PC-9 (cell line): ENCODE results near the gene TMEM45A.

Experiments used
- EZH2 ChIP-seq: fragments of 200-600 bp; sonication (generic); IDR thresholded peaks from 2 replicates; pipeline ENCODE4 v1.8.0; 2017; ENCODE audit warnings: antibody characterized with exemption, low read depth
- TF ChIP-seq, protein P1 (sequence below): fragments of 200-600 bp; sonication (generic); conservative IDR thresholded peaks from 2 replicates; pipeline ENCODE4 v1.6.1; 2017; ENCODE audit warnings: mixed run types, antibody characterized with exemption, mild to moderate bottlenecking, moderate library complexity

DNA sequence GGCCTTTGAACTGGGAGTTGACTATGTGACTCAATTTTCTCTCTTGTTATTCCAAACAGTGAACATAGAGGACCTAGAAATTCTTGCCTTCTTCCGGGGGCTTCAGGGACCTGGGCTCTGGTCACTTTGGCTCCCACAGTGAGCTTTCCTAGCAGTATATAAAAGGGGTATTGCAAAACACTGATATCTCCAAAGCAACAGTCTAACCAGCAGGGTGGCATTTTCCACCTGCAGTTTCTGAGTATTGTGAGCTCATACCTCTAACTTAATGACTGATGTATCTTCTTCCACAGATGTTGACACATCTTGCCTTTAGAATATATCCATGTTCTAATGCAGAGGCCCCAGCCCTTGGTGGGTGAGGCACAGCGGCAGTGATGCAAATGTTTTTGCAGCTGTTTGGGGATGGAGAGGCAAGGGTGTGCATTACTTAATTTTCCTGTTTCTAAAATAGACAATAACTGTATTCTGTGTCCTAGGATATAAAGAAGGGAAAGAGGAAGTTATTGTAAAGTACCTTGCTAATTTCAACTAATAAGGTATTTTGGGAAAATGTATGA is 71.3 kb downstream of the TMEM45A start:
- TF ChIP-seq, protein P1, sequence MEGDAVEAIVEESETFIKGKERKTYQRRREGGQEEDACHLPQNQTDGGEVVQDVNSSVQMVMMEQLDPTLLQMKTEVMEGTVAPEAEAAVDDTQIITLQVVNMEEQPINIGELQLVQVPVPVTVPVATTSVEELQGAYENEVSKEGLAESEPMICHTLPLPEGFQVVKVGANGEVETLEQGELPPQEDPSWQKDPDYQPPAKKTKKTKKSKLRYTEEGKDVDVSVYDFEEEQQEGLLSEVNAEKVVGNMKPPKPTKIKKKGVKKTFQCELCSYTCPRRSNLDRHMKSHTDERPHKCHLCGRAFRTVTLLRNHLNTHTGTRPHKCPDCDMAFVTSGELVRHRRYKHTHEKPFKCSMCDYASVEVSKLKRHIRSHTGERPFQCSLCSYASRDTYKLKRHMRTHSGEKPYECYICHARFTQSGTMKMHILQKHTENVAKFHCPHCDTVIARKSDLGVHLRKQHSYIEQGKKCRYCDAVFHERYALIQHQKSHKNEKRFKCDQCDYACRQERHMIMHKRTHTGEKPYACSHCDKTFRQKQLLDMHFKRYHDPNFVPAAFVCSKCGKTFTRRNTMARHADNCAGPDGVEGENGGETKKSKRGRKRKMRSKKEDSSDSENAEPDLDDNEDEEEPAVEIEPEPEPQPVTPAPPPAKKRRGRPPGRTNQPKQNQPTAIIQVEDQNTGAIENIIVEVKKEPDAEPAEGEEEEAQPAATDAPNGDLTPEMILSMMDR: no peak
- no peak for TF ChIP-seq EZH2
